ENCODE results near the gene RRAD.

DNA sequence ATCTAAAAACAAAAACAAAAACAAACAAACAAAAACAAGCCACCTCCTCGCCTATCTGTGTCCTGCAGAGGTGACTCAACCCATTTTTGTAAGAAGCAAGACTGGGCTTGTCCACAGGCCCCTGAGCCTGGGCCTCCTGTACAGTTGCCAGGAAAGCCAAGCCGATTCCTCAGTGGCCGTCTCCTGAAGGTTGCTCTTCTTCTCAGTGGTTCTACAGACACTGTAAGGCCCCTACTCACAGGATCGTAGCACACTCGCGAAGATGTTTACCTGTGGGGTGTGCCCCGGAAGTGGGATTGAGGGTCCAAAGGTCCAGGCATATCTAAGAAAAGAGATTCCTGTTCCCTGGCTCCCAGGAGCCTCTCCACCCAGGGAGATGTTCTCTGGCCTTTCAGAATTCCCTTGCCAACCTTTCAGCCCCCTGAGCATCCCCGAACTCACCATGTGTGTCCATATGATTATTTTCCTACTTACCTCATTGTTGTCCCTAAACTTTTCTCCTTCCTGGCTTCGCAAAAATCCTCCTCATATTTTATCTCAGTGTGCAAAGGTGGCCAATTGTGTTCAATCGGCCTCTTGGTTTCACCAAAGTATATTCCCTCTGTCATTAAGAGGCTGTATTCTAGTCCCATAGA is 28.2 kb upstream of the RRAD start:
- TF ChIP-seq POLR2A (IDR thresholded peaks at IDR 0.05) (no peak), CTCF (IDR thresholded peaks at IDR 0.05) (no peak)

Measured in heart left ventricle (tissue), 13 donors.